Psoas muscle (tissue), 8 donors: Measurements from ENCODE around the gene CPEB1. TPM values are rescaled to one million over a fixed set of nuclear protein-coding genes. Genes with fewer than 3 reads are reported as not detected.
A peak's percentile ranks its signal among the peaks of the same experiment; 100 is the strongest.

Experiments used
- ATAC-seq, 4 donors: fragments of 200-7000 bp; cut with Tn5 transposase; one replicate each; pipeline ENCODE4 v1.9.1; 2020; ENCODE audit warnings: moderate library complexity in 3 of 4, mild to moderate bottlenecking in 2 of 4
- DNase-seq, 2 donors: peaks; one replicate each; pipeline ENCODE4 v3.0.0-alpha.2; 2020
- H3K27ac ChIP-seq: fragments of 200-600 bp; one replicate; pipeline ENCODE4 v1.8.0; 2022
- H3K27me3 ChIP-seq, 3 donors: fragments of 200-600 bp in 1 of 3; one replicate each; pipeline versions ENCODE4 v1.6.1 to v1.8.0; 2013 to 2022; ENCODE audit warnings: low read length in 2 of 3, mild to moderate bottlenecking in 2 of 3, moderate library complexity in 1 of 3; ENCODE audit not compliant: insufficient read depth in 3 of 3
- H3K36me3 ChIP-seq, 2 donors: fragments of 200-600 bp in 1 of 2; one replicate each; pipeline versions ENCODE4 v1.6.1 to v1.8.0; 2013 to 2022; ENCODE audit warnings: low read depth in 1 of 2, mild to moderate bottlenecking in 1 of 2, moderate library complexity in 1 of 2; ENCODE audit not compliant: insufficient read depth in 1 of 2
- H3K4me1 ChIP-seq: fragments of 200-600 bp; one replicate; pipeline ENCODE4 v1.8.0; 2022
- H3K4me3 ChIP-seq: fragments of 200-600 bp; one replicate; pipeline ENCODE4 v1.8.0; 2022; ENCODE audit warnings: mild to moderate bottlenecking
- H3K9me3 ChIP-seq: fragments of 200-600 bp; one replicate; pipeline ENCODE4 v1.8.0; 2022
- CTCF ChIP-seq: fragments of 200-600 bp; IDR thresholded peaks from one replicate; pipeline ENCODE4 v1.8.0; 2022; ENCODE audit warnings: antibody characterized with exemption
- WGBS, 3 donors: extraction: QIAGEN DNeasy Blood & Tissue Kit; methylation state at CpG; one replicate each; pipeline versions ENCODE4 v1.1.6 to v1.1.7; 2013; 5-methylcytosine and 5-hydroxymethylcytosine counted together
- intact Hi-C, 2 donors: fragments of 100-400 bp; cut with DNase I; formaldehyde crosslinking; loops; one replicate each; pipeline versions ENCODE4 v1.11.0 to v1.14.2; 2022
- long read RNA-seq, 2 donors: library from polyadenylated mRNA; unstranded; transcript quantifications; one replicate each; pipeline ENCODE4 v2.0.0, GENCODE V29; 2021
- polyA plus RNA-seq, 3 donors: library from polyadenylated mRNA; stranded (reverse); fragments of 200-250 nt; gene quantifications; one replicate each; pipeline ENCODE4 v1.2.3, GENCODE V29; 2013
- total RNA-seq, 4 donors: library from RNA; stranded (reverse); fragmentation: NEBNext Ultra II Directional in 2 of 4; extraction: Animal tissue kit (Norgen Biotek cat#: 25700) in 2 of 4; gene quantifications; one replicate each; pipeline versions ENCODE4 v1.2.1 to v1.2.4, GENCODE V29; 2021 to 2023
- donor health status: healthy with polysubstance abuse.
- donor health status: DM: no; HTN: no; CAD: no; lungs with moderate emphysema.
- donor health status: Bipolar disorder and iron deficiency.
- donor health status: healthy.
- donor health status: DM: yes; HTN: yes; CAD: no.
- donor health status: DM: no; HTN: no; CAD: no.
- donor health status: DM: no; HTN: no; CAD: no.
- donor health status: DM: yes; HTN: yes; CAD: no.

Gene CPEB1
- total RNA-seq (1 to 10 TPM in 3 of 4 donors, under 1 TPM in 1; 0.59 to 4.6 (median 1.5) TPM), polyA plus RNA-seq (1 to 10 TPM in 1 of 3 donors, under 1 TPM in 2; 0.07 to 1.3 (median 0.31) TPM)
- long read RNA-seq, donor 1, partial matches to known transcripts, result 0 of 1 reads
- long read RNA-seq, donor 1, other reads (novel, unspliced or antisense), result 0 of 1 reads
- long read RNA-seq, donor 2, partial matches to known transcripts, result 0 of 3 reads
- long read RNA-seq, donor 2, other reads (novel, unspliced or antisense), result 3 of 3 reads

GRCh38 chr15:82647045-82647834, at the start of gene CPEB1:
Gene CPEB1 (minus strand): TSS chr15:82647363. CDS start chr15:82628459, 18,904 bp downstream.
- peak; percentile 5 for TF ChIP-seq CTCF
- WGBS, 3 donors, result 8 to 13% (median 11%) methylated on average over 47 to 96 of the region's 96 CpGs
- Histone ChIP-seq H3K27me3 (peaks cover 5 to 82% (median 20%) of the 10 kb centered on the region in 3 donors), H3K27ac (no peak within 1 kb of the TSS), H3K4me1 (peaks cover 12% of the 10 kb centered on the region), H3K36me3 (no peaks in the 10 kb centered on the region), H3K9me3 (no peaks in the 10 kb centered on the region), H3K4me3 (peak within 1 kb of the TSS; percentile 72)
- DNase-seq (peak; percentile 78 to 79), ATAC-seq (peak; percentile 74 to 88 (median 86))
- intact Hi-C loops, result no loop called here

- Histone ChIP-seq H3K27ac (no peak overlapping the region), H3K4me3 (no peak overlapping the region), H3K36me3 (no peaks in the 10 kb centered on the region), H3K9me3 (no peaks in the 10 kb centered on the region), H3K27me3 (no peaks in the 10 kb centered on the region), H3K4me1 (no peaks in the 10 kb centered on the region)
- TF ChIP-seq CTCF, result no peak
- ATAC-seq (no peak), DNase-seq (no peak)
- 85 to 90% (median 88%) methylated on average over 23 of the region's 23 CpGs for WGBS, 3 donors
- intact Hi-C loops, result no loop called here
Observed at GRCh38 chr15:82692171-82692570, 45.0 kb upstream of the CPEB1 start.

GRCh38 chr15:82689147-82689546, 42.0 kb upstream of the CPEB1 start:
- Histone ChIP-seq H3K36me3 (no peaks in the 10 kb centered on the region), H3K4me3 (no peak overlapping the region), H3K4me1 (no peaks in the 10 kb centered on the region), H3K27me3 (peaks cover 0 to 5% (median 0%) of the 10 kb centered on the region in 3 donors), H3K9me3 (no peaks in the 10 kb centered on the region), H3K27ac (no peak overlapping the region)
- intact Hi-C loops, result no loop called here
- TF ChIP-seq CTCF, result no peak
- ATAC-seq (no peak), DNase-seq (no peak)
- 89 to 99% (median 93%) methylated on average over 8 of the region's 8 CpGs for WGBS, 3 donors

- no peak for DNase-seq
- Histone ChIP-seq H3K4me3 (no peak overlapping the region), H3K36me3 (no peaks in the 10 kb centered on the region), H3K27me3 (peaks cover 0 to 7% (median 0%) of the 10 kb centered on the region in 3 donors), H3K9me3 (no peaks in the 10 kb centered on the region), H3K27ac (no peak overlapping the region), H3K4me1 (no peaks in the 10 kb centered on the region)
- WGBS, 3 donors, result 82 to 89% (median 87%) methylated on average over 10 of the region's 10 CpGs
- intact Hi-C loops, result no loop called here
- no peak for TF ChIP-seq CTCF
- ATAC-seq, result no peak
Observed at GRCh38 chr15:82688691-82689090, 41.5 kb upstream of the CPEB1 start.
